ENCODE data around the gene ACR.
"Not testable (repeated sequence)": the region's sequence is repeated elsewhere in the genome, so short reads cannot be mapped to it uniquely, and the experiment has no call there.

ACR gene

DNA sequence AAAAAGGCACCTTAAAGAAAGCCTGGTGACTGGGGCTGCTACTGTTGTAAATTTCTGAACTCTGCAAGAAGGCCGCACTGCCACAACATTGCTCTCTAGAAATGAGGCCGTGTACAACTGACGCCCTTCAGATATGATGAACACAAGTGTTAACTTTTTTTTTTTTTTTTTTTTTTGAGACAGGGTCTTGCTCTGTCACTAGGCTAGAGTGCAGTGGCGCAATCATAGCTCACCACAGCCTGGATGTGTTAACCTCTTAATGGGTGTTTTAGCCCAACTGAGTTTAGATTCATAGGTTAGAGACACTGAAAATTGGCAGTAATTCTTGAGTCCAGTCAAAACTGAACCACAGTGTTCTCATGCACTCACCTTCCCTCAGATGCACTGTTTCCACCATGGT, 42.2 kb downstream of the ACR start:
- DNase-seq (ENCODE audit: low spot score), result not testable (repeated sequence)

DNA sequence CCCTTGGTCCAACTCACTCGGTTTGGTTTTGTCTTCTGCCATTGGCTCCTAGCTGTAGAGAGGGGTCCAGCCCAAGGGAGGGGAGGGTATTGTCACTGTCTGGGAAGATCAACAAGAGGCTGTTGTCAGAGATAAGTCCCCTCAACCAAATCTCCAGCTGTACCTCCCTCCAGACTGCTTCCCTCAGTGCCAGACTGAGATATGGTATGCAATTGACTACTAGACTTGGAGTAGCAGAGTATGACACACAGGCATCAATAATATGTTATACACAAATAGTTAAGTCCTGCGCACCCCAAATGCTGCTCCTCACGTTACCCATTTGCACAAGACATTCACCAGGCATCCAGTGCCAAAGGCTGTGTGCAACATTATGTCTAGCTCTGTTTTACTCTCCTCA, 44.2 kb downstream of the ACR start:
- not testable (repeated sequence) for DNase-seq (ENCODE audit: low spot score)

DNA sequence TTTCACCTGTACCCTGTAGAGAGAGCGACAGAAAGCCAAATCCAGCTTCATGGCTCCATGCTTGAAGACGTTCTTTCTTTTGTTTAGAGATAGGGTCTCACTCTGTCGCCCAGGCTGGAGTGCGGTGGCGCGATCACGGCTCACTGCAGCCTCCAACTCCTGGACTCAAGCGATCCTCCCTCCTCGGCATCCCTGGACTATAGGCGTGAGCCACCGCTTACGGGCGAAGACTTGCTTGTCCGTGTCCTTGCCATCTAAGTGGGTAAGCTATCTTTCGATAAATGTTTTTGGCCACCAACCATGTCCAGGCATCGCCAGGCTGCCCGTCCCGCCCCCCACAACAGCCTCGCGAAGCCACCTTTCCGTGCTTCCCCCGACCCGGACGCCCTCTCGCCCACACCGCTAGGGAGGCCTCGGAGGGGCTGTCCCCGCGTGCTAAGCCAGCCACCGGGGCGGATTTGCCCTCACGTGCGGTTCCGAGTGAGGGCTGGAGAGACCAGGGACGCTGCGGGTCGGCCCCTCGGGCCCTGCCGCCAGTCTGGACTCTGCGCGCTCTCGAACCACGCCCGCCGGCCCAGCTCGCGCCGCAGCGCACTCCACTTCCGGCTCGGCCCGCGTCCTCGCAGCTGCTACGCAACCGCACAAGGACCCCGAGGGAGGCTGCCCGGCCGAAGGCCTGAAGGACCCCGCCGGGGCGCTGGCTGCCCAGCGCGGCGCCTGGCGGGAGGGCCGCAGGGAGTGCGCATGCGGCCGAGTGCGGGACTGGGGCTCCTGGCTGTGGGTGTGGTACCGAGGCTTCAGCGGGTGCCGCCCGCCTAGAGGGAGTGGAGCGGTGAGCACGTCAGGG, 45.3 kb downstream of the ACR start, which contains the start of gene RABL2B:
RABL2B (minus strand) TSS at position 604 of the 847 bp plus-strand sequence. CDS start 1,342 bp downstream, outside the sequence.
- peak; percentile 93 for DNase-seq (ENCODE audit: low spot score)

DNA sequence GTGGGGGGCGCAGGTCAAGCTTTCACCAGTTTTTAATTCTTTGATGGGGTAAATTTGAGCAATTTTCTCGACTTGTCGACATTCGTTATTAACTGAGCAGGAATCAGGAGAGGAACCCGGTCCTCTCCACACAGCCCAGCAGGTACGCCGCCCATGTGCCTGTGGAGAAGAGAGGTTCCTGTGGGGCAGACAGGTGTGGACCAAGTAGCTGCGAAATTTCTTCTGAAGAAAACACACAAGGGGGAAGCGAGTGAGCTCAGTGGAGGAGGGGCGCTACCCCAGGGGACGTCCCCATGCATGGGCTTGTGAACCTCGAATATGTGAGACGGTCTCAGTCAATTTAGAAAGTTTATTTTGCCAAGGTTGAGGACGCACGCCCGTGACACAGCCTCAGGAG, 45.9 kb downstream of the ACR start:
- DNase-seq (ENCODE audit: low spot score), result not testable (repeated sequence)

DNA sequence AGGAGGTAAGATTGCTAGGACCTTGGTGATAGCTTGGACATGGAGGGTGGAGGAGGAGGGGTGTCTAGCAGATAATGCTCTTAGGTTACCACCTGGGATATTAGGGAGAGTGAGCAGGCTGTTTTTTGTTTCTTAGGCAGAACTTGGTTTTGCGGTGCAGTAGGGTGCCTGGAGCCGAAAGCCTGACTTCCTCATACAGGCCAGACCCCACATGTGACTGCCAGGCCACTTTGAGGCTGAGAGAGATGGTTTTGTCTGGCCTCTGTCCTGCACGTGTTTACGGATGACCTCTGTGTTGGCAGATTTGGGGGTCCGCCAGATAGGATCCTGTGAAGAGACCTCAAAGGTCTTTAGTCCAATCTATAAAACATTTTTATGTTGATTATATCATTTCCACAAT, 47.3 kb downstream of the ACR start:
- not testable (repeated sequence) for DNase-seq (ENCODE audit: low spot score)

DNA sequence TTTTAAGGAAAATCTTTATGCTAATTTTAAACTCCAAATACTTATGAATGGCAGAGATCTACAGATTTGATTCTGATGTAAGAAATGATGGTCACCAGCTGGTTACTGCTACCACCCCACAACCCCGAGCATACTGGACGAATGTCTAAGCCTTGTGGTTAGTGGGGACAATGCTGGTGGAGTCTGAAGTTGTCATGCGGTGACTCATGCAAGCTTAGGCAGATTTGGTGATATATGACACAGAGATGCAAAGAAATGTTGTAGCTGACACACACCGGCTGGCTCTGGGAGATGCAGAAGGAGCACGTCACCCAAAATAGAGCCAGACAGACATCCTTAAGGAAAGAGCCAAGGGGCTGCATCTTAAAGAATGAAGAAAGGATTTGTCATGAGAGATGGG, 48.9 kb downstream of the ACR start:
- DNase-seq (ENCODE audit: low spot score), result not testable (repeated sequence)
